Dermis microvascular lymphatic vessel endothelial cell (primary cell): ENCODE data around the gene ACOXL. TPM values are rescaled to one million over a fixed set of nuclear protein-coding genes. Genes with fewer than 3 reads are reported as not detected.

ENCODE experiments used
- DNase-seq, 2 donors: peaks; one replicate each; pipeline versions ENCODE4 v3.0.0 to v3.0.0-alpha.2; 2010; ENCODE audit warnings: low read depth in 2 of 2
- total RNA-seq: library from RNA; depleted of rRNA; stranded (reverse); fragments of >200 nt; gene quantifications from 2 replicates; pipeline ENCODE4 v1.2.1, GENCODE V29; 2014

The ACOXL gene
- total RNA-seq, 1 donor from 2014 or later = not detected

GRCh38 chr2:111005821-111006220 is 273.4 kb downstream of the ACOXL start:
- no peak for DNase-seq

GRCh38 chr2:111007757-111008688 is 275.6 kb downstream of the ACOXL start:
- no peak for DNase-seq

- DNase-seq = no peak
Measured at GRCh38 chr2:111011218-111011617, 278.8 kb downstream of the ACOXL start.

- DNase-seq = no peak
Measured at GRCh38 chr2:111015283-111015995, 283.1 kb downstream of the ACOXL start.

GRCh38 chr2:111017034-111017622 is 284.8 kb downstream of the ACOXL start:
- no peak for DNase-seq

GRCh38 chr2:111017909-111018308 is 285.5 kb downstream of the ACOXL start:
- DNase-seq = no peak

- DNase-seq = no peak
Measured at GRCh38 chr2:111019381-111019780, 287.0 kb downstream of the ACOXL start.

GRCh38 chr2:111022633-111023032 is 290.3 kb downstream of the ACOXL start:
- DNase-seq = no peak

GRCh38 chr2:111024496-111024895 is 292.1 kb downstream of the ACOXL start:
- DNase-seq = no peak

- no peak for DNase-seq
Measured at GRCh38 chr2:111025288-111025687, 292.9 kb downstream of the ACOXL start.

- peak; percentile 18 to 44 for DNase-seq
Measured at GRCh38 chr2:111028720-111029119, 296.3 kb downstream of the ACOXL start.

GRCh38 chr2:111029181-111029927 is 297.0 kb downstream of the ACOXL start:
- no peak for DNase-seq

GRCh38 chr2:111030260-111030891 is 298.0 kb downstream of the ACOXL start:
- DNase-seq = no peak

GRCh38 chr2:111030945-111031344 is 298.6 kb downstream of the ACOXL start:
- no peak for DNase-seq

- no peak for DNase-seq
Measured at GRCh38 chr2:111031546-111032478, 299.4 kb downstream of the ACOXL start.

GRCh38 chr2:111032721-111033429 is 300.5 kb downstream of the ACOXL start:
- no peak for DNase-seq

GRCh38 chr2:111034146-111034545 is 301.8 kb downstream of the ACOXL start:
- no peak for DNase-seq

- DNase-seq = no peak
Measured at GRCh38 chr2:111034606-111035005, 302.2 kb downstream of the ACOXL start.

- DNase-seq = no peak
Measured at GRCh38 chr2:111035830-111036441, 303.6 kb downstream of the ACOXL start.
